ENCODE data around the gene PSMD9.

Gene PSMD9, protein sequence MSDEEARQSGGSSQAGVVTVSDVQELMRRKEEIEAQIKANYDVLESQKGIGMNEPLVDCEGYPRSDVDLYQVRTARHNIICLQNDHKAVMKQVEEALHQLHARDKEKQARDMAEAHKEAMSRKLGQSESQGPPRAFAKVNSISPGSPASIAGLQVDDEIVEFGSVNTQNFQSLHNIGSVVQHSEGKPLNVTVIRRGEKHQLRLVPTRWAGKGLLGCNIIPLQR

DNA sequence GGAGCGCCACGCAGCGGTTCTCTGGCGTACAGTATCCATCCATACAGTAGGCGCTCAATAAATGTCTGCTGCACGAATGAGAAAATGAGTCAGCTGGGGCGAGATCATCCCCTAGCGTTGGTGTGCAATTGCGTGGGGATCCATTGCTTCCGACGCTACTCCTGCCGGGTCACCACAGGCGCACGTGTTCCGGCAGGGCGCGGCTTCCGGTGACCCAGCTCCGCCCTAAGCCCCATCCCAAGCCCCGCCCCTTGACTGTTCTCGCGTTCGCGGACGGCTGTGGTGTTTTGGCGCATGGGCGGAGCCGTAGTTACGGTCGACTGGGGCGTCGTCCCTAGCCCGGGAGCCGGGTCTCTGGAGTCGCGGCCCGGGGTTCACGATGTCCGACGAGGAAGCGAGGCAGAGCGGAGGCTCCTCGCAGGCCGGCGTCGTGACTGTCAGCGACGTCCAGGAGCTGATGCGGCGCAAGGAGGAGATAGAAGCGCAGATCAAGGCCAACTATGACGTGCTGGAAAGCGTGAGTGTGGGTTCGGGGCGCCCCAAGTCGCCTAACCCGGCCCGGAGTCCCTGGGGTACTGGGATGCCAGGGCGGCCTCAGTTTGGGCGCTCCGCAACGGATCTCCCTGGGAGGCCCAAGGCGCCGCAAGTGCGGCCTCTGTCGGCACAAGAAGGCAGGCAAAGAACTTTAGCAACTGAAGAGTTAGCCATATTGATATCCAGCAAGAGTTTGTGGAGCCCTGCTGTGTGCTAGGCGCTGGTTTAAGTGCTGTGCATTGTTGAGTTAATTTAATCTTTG is at the start of gene PSMD9:
TSS of gene PSMD9 (plus strand) at position 313 of the 796 bp plus-strand sequence. CDS start at position 380, 67 bp downstream.
- H3K27me3 ChIP-seq, result no peaks in the 10 kb centered on the region
- peaks cover 13% of the 10 kb centered on the region for H3K36me3 ChIP-seq
- H3K4me1 ChIP-seq (ENCODE audit: control insufficient read depth in 1 of 2, insufficient read depth in 1 of 2, low read depth in 1 of 2, low read length in 1 of 2), result peaks cover 24 to 31% of the 10 kb centered on the region in 2 experiments
- H3K4me3 ChIP-seq (ENCODE audit: low read depth in 1 of 2, low read length in 1 of 2), result peak within 1 kb of the TSS; percentile 95 to 100
- H3K9me3 ChIP-seq, result no peaks in the 10 kb centered on the region
- TF ChIP-seq, protein P1, sequence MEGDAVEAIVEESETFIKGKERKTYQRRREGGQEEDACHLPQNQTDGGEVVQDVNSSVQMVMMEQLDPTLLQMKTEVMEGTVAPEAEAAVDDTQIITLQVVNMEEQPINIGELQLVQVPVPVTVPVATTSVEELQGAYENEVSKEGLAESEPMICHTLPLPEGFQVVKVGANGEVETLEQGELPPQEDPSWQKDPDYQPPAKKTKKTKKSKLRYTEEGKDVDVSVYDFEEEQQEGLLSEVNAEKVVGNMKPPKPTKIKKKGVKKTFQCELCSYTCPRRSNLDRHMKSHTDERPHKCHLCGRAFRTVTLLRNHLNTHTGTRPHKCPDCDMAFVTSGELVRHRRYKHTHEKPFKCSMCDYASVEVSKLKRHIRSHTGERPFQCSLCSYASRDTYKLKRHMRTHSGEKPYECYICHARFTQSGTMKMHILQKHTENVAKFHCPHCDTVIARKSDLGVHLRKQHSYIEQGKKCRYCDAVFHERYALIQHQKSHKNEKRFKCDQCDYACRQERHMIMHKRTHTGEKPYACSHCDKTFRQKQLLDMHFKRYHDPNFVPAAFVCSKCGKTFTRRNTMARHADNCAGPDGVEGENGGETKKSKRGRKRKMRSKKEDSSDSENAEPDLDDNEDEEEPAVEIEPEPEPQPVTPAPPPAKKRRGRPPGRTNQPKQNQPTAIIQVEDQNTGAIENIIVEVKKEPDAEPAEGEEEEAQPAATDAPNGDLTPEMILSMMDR (IDR thresholded peaks at IDR 0.05), result peak; percentile 83
- peak within 1 kb of the TSS; percentile 99 for H3K27ac ChIP-seq

DNA sequence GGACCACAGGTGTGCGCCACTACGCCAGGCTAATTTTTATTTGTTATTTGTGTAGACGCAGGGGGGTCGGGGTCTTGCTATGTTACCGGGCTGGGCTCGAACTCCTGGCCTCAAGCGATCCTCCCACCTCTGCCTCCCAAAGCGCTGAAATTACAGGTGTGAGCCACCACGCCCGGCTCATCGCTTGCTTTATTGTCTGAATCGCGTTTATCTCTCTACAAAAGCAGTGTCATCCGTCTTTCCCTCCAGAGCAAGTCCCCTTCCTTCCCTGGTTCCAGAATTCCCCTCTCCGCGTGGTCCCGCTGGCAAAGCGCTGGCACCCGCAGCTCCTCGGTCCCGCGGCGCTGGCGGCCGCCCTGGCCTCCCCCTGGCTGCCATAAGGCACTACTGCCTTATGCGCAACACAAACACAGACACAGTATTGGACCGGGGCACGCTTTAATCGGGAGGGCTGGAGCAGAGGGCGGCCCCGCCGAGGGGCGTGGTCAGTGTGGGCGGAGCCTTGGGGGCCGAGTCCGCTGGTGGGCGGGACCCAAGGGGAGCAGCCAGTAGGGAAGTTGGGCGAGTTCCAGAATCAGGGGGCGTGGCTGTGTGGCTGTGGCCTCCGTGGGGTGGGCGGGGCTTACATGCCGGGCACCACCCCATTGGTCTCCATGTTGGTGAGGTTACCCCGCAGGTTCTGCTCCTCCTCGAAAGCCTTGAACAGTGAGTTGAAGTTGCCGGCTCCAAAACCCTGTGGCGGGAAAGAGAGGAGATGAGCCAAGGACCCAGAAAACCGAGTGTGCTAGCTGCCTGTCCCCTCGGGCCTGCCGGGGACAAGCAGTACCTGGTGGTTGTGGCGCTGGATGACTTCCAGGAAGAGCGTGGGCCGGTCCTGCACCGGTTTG is 49.2 kb upstream of the PSMD9 start:
- no peaks in the 10 kb centered on the region for H3K9me3 ChIP-seq
- no peaks in the 10 kb centered on the region for H3K27me3 ChIP-seq
- peak overlapping the region; percentile 69 to 96 for H3K4me3 ChIP-seq (ENCODE audit: low read depth in 1 of 2, low read length in 1 of 2)
- H3K27ac ChIP-seq, result peak overlapping the region; percentile 80
- TF ChIP-seq, protein P1 (IDR thresholded peaks at IDR 0.05), result peak; percentile 61
- peaks cover 52 to 54% of the 10 kb centered on the region in 2 experiments for H3K4me1 ChIP-seq (ENCODE audit: control insufficient read depth in 1 of 2, insufficient read depth in 1 of 2, low read depth in 1 of 2, low read length in 1 of 2)
- H3K36me3 ChIP-seq, result no peaks in the 10 kb centered on the region

DNA sequence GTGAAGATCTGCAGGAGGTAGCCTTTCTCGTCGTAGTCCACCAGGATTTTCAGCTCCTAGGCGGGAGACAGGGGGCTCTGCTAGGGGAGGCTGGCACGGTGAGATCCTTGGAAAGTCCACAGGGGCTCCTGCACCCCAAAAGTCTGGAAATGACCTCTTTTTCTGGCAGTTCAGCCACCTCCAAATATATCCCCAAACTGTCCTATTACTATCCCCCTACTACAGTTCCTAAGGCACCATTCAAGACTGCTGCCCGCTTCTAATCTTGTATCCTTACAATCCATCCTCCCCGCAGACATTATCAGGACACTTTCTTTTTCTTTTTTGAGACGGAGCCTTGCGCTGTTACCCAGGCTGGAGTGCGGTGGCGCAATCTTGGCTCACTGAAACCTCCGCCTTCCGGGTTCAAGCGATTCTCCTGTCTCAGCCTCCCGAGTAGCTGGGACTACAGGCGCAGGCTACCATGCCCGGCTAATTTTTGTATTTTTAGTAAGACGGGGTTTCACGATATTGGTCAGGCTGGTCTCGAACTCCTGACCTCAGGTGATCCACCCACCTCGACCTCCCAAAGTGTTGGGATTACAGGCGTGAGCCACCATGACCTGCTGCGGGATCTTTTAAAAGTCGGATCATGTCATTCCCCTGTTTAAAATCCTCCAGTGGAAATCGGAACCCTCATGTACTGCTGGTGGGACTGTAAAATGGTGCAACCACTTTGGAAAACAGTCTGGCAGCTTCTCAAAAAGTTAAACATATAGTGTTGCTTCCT is 48.4 kb upstream of the PSMD9 start:
- peaks cover 43 to 46% of the 10 kb centered on the region in 2 experiments for H3K4me1 ChIP-seq (ENCODE audit: control insufficient read depth in 1 of 2, insufficient read depth in 1 of 2, low read depth in 1 of 2, low read length in 1 of 2)
- peak overlapping the region; percentile 80 for H3K27ac ChIP-seq
- TF ChIP-seq, protein P1 (IDR thresholded peaks at IDR 0.05), result no peak

DNA sequence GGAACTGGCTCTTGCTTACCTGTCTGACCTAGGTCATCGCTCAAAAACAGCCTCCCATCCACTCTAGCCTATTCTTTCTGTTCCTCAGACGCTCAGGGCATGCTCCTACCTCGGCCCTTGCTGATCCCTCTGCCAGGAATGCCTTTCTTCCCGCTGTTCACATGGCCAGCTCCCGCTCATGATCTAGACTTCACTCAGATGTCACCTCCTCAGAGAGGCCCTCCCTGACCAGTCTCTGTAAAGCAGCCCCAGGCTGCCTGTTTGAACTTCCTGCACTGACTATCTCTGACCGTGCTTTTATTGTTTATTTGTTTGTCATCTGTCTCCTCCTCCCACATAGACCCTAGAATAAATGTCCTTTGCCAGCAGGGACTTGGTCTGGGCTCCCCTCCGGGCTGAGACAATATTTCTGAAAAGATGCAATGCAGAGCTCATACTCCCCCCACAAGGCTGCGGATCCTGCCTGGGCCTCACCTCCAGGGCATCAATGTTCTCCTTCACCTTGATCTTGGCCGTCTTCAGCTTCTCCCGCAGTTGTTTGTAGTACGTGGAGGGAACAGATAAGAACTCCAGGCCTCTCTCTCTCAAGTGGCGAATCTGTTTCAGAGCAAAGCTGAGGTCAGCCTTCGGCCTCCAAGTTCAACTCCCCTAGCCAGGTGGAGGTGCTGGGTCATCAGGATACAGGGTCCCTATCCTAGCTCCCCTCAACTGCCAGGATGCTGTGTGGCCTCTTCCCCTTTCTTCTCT is 45.2 kb upstream of the PSMD9 start:
- Histone ChIP-seq H3K36me3 (no peaks in the 10 kb centered on the region), H3K27me3 (no peaks in the 10 kb centered on the region), H3K9me3 (no peaks in the 10 kb centered on the region), H3K4me3 (ENCODE audit: low read depth in 1 of 2, low read length in 1 of 2) (no peak overlapping the region), H3K4me1 (ENCODE audit: control insufficient read depth in 1 of 2, insufficient read depth in 1 of 2, low read depth in 1 of 2, low read length in 1 of 2) (peaks cover 17 to 20% of the 10 kb centered on the region in 2 experiments), H3K27ac (peak overlapping the region; percentile 1)
- TF ChIP-seq, protein P1 (IDR thresholded peaks at IDR 0.05), result no peak

More for the DNA sequence above, 48.4 kb upstream of the PSMD9 start:
- Histone ChIP-seq H3K4me3 (ENCODE audit: low read depth in 1 of 2, low read length in 1 of 2) (peak overlapping the region; percentile 69 to 96), H3K27me3 (no peaks in the 10 kb centered on the region), H3K9me3 (no peaks in the 10 kb centered on the region), H3K36me3 (no peaks in the 10 kb centered on the region)

Measured in neutrophil (primary cell).